Mononuclear cell (primary cell): ENCODE measurements around the gene TRMT5. TPM values are rescaled to one million over a fixed set of nuclear protein-coding genes. Genes with fewer than 3 reads are reported as not detected.

Experiments used
- H3K27me3 ChIP-seq: 2 replicates; pipeline ENCODE4 v1.6.0; 2011; ENCODE audit warnings: low read length, control low read depth; ENCODE audit not compliant: insufficient read depth
- H3K4me1 ChIP-seq: 2 replicates; pipeline ENCODE4 v1.5.1; 2011; ENCODE audit warnings: mild to moderate bottlenecking, low read length, control low read depth; ENCODE audit not compliant: insufficient read depth
- H3K4me3 ChIP-seq: 2 replicates; pipeline ENCODE4 v1.5.1; 2011; ENCODE audit warnings: mild to moderate bottlenecking, low read length, moderate library complexity
- H3K9me3 ChIP-seq: 2 replicates; pipeline ENCODE4 v1.5.1; 2011; ENCODE audit warnings: low read depth, mild to moderate bottlenecking, control low read depth, low read length
- total RNA-seq: library from RNA; depleted of rRNA; stranded (reverse); fragments of >200 nt; gene quantifications from one replicate; pipeline ENCODE4 v1.2.3, GENCODE V29; 2012

The TRMT5 gene
- 2.9 TPM for total RNA-seq

- Histone ChIP-seq H3K4me3 (peak within 1 kb of the TSS; percentile 82), H3K27me3 (no peaks in the 10 kb centered on the region), H3K4me1 (peaks cover 38% of the 10 kb centered on the region)
Observed at GRCh38 chr14:60980811-60981632, at the start of gene TRMT5, which contains the start of gene SLC38A6. TRMT5 (minus strand) TSS chr14:60981079; CDS start chr14:60980973, 106 bp downstream. SLC38A6 (plus strand) TSS chr14:60981245; CDS start chr14:60981278, 33 bp downstream.

GRCh38 chr14:61026526-61026925 lies 45.6 kb upstream of the TRMT5 start:
- Histone ChIP-seq H3K4me3 (no peak overlapping the region), H3K4me1 (no peaks in the 10 kb centered on the region), H3K27me3 (no peaks in the 10 kb centered on the region), H3K9me3 (no peaks in the 10 kb centered on the region)

More at GRCh38 chr14:60980811-60981632, at the start of gene TRMT5, which contains the start of gene SLC38A6:
- no peaks in the 10 kb centered on the region for H3K9me3 ChIP-seq

GRCh38 chr14:61025251-61026223 lies 44.7 kb upstream of the TRMT5 start:
- Histone ChIP-seq H3K9me3 (no peaks in the 10 kb centered on the region), H3K27me3 (no peaks in the 10 kb centered on the region), H3K4me3 (no peak overlapping the region), H3K4me1 (no peaks in the 10 kb centered on the region)

GRCh38 chr14:61019537-61019936 lies 38.7 kb upstream of the TRMT5 start:
- Histone ChIP-seq H3K27me3 (no peaks in the 10 kb centered on the region), H3K4me3 (no peak overlapping the region), H3K4me1 (no peaks in the 10 kb centered on the region), H3K9me3 (no peaks in the 10 kb centered on the region)

- no peaks in the 10 kb centered on the region for H3K27me3 ChIP-seq
- H3K4me1 ChIP-seq = no peaks in the 10 kb centered on the region
- H3K4me3 ChIP-seq = no peak overlapping the region
- H3K9me3 ChIP-seq = no peaks in the 10 kb centered on the region
Observed at GRCh38 chr14:61003571-61003970, 22.7 kb upstream of the TRMT5 start.

- no peaks in the 10 kb centered on the region for H3K9me3 ChIP-seq
- H3K27me3 ChIP-seq = no peaks in the 10 kb centered on the region
- H3K4me3 ChIP-seq = no peak overlapping the region
- no peaks in the 10 kb centered on the region for H3K4me1 ChIP-seq
Observed at GRCh38 chr14:60999536-60999935, 18.7 kb upstream of the TRMT5 start.

GRCh38 chr14:60998617-60999016 lies 17.7 kb upstream of the TRMT5 start:
- H3K9me3 ChIP-seq = no peaks in the 10 kb centered on the region
- H3K4me1 ChIP-seq = no peaks in the 10 kb centered on the region

GRCh38 chr14:60989599-60989998 lies 8.7 kb upstream of the TRMT5 start:
- Histone ChIP-seq H3K4me3 (no peak overlapping the region), H3K27me3 (no peaks in the 10 kb centered on the region), H3K9me3 (no peaks in the 10 kb centered on the region), H3K4me1 (peaks cover 5% of the 10 kb centered on the region)

More at GRCh38 chr14:60998617-60999016, 17.7 kb upstream of the TRMT5 start:
- Histone ChIP-seq H3K27me3 (no peaks in the 10 kb centered on the region), H3K4me3 (no peak overlapping the region)

- Histone ChIP-seq H3K9me3 (no peaks in the 10 kb centered on the region), H3K4me3 (no peak overlapping the region), H3K27me3 (no peaks in the 10 kb centered on the region), H3K4me1 (peaks cover 30% of the 10 kb centered on the region)
Observed at GRCh38 chr14:60986500-60986899, 5.6 kb upstream of the TRMT5 start.

- Histone ChIP-seq H3K27me3 (no peaks in the 10 kb centered on the region), H3K4me1 (peaks cover 38% of the 10 kb centered on the region), H3K9me3 (no peaks in the 10 kb centered on the region), H3K4me3 (no peak overlapping the region)
Observed at GRCh38 chr14:60984196-60984595, 3.3 kb upstream of the TRMT5 start.

GRCh38 chr14:60981633-60982455 lies 965 bp upstream of the TRMT5 start:
- Histone ChIP-seq H3K9me3 (no peaks in the 10 kb centered on the region), H3K4me1 (peaks cover 38% of the 10 kb centered on the region), H3K27me3 (no peaks in the 10 kb centered on the region), H3K4me3 (peak overlapping the region; percentile 82)

- Histone ChIP-seq H3K4me3 (no peak overlapping the region), H3K27me3 (no peaks in the 10 kb centered on the region), H3K4me1 (peaks cover 21% of the 10 kb centered on the region), H3K9me3 (no peaks in the 10 kb centered on the region)
Observed at GRCh38 chr14:60977847-60978246, 3.0 kb downstream of the TRMT5 start.

GRCh38 chr14:60975551-60975950 lies 5.3 kb downstream of the TRMT5 start:
- H3K4me1 ChIP-seq = peaks cover 5% of the 10 kb centered on the region
- no peaks in the 10 kb centered on the region for H3K9me3 ChIP-seq
- no peaks in the 10 kb centered on the region for H3K27me3 ChIP-seq
- H3K4me3 ChIP-seq = no peak overlapping the region

GRCh38 chr14:60974090-60974651 lies 6.7 kb downstream of the TRMT5 start:
- Histone ChIP-seq H3K27me3 (no peaks in the 10 kb centered on the region), H3K9me3 (no peaks in the 10 kb centered on the region), H3K4me1 (no peaks in the 10 kb centered on the region), H3K4me3 (no peak overlapping the region)
